GM18907 (cell line): Measurements from ENCODE around the gene ZCCHC4.

Experiments
- ATAC-seq: cut with Tn5 transposase; IDR thresholded peaks from one replicate; pipeline ENCODE4 v1.9.1; 2021; ENCODE audit warnings: mild to moderate bottlenecking, moderate library complexity; ENCODE audit not compliant: unreplicated experiment

The ZCCHC4 gene

GRCh38 chr4:25376754-25377571 lies 64.4 kb downstream of the ZCCHC4 start, which contains the start of gene ANAPC4:
Gene ANAPC4 (plus strand): TSS chr4:25377263. CDS start chr4:25377428, 165 bp downstream.
- peak; percentile 96 for ATAC-seq

- ATAC-seq, result peak; percentile 4
Observed at GRCh38 chr4:25377572-25378436, 65.2 kb downstream of the ZCCHC4 start.

- ATAC-seq, result no peak
Observed at GRCh38 chr4:25378437-25378743, 65.8 kb downstream of the ZCCHC4 start.

- ATAC-seq, result no peak
Observed at GRCh38 chr4:25379591-25379990, 67.0 kb downstream of the ZCCHC4 start.

GRCh38 chr4:25383647-25384046 lies 71.1 kb downstream of the ZCCHC4 start:
- ATAC-seq, result no peak

GRCh38 chr4:25386926-25387325 lies 74.4 kb downstream of the ZCCHC4 start:
- no peak for ATAC-seq

DNA sequence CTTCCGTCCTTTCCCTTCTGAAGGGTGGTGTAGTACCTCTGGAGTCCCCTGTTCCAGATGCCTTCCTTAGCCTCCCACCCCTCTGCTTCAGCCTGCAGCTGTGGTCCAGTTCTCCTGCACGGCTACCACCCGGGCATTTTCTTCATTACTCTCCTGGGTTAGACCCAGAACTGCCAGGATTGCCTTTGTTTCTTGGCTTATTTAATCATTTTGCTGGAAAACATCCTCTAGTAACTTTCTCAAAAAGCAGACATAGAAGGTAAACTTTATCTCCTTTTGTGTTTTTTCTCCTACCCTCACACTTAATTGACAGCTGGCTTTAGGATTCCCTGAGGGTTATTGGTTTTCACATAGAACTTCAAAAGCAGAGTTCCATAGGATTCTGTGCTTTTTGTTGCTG lies 84.7 kb downstream of the ZCCHC4 start:
- no peak for ATAC-seq

- ATAC-seq, result no peak
Observed at GRCh38 chr4:25399510-25399909, 86.9 kb downstream of the ZCCHC4 start.

GRCh38 chr4:25401066-25401465 lies 88.5 kb downstream of the ZCCHC4 start:
- no peak for ATAC-seq

DNA sequence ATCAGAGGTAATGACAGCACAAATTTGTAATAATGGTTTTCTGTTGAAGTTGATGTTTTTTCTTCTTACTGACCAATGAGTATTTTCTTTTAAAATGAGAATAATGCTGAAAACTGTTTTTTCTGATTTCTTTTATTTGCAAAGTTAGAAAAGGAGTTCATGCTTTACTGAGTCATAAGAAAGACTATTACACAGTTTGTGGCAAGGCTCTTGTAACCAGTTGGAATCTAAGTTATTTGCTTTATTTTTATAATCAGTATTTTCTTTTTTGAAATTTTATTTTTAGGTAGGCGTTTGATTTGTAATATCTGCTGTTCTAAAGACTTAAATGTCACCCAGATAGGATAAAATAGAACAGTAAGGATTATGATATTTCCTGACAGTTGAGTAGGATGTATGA lies 89.9 kb downstream of the ZCCHC4 start:
- ATAC-seq, result no peak

- no peak for ATAC-seq
Observed at GRCh38 chr4:25403699-25404098, 91.1 kb downstream of the ZCCHC4 start.

GRCh38 chr4:25405453-25405852 lies 92.9 kb downstream of the ZCCHC4 start:
- ATAC-seq, result no peak

DNA sequence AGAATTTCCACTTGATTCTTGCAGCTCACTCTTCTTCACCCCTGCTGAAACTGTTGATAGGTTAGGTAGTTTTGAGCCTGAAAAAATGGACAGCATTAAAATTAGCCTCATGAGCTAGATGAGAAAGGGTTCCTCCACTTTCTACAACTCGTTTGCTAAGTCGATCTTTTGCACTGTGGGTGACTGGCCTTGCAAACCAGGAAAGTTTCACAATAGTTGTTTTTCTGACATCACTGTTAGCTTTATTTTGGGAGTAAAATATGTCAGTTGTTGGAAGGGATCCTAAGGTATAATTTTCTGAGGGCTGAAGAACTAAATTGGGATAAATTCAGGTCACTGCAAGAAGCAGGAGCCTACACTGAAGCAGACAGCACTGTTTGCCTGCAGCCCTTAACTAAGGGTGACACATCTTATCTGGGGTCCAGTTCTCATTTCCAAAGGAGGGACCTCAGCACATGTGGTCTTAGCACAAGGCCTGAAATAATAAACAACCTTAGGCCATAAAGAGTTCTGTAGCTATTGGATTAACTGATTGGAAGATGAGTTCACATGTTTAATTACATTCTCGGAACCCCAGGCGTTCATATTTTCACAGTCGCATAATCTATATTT lies 93.6 kb downstream of the ZCCHC4 start:
- ATAC-seq, result no peak

GRCh38 chr4:25410820-25411529 lies 98.4 kb downstream of the ZCCHC4 start:
- ATAC-seq, result no peak

GRCh38 chr4:25413261-25413660 lies 100.7 kb downstream of the ZCCHC4 start:
- no peak for ATAC-seq

DNA sequence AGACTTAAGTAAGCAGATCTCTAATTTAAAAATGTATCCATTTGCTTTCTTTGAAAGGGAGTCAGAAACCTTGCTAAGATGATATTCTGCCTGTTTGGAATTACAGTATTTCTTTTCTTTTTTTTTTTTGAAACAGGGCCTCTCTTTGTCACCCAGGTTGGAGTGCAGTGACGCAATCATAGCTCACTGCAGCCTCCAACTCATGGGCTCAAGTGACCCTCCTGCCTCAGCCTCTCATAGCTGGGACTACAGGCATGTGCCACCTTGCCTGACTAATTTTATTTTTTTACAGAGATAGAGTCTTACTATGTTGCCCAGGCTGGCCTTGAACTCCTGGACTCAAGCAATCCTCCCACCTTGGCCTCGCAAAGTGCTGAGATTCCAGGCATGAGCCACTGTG lies 104.4 kb downstream of the ZCCHC4 start:
- no peak for ATAC-seq
